Raji (cell line): ENCODE results near the gene CD200.

Experiments used
- POLR2A ChIP-seq: IDR thresholded peaks from 2 replicates; pipeline ENCODE4 v1.6.1; 2011; ENCODE audit warnings: low read depth, low read length, control low read depth; ENCODE audit not compliant: insufficient read depth

CD200 gene

GRCh38 chr3:112371569-112371968, 38.6 kb downstream of the CD200 start:
- no peak for TF ChIP-seq POLR2A

DNA sequence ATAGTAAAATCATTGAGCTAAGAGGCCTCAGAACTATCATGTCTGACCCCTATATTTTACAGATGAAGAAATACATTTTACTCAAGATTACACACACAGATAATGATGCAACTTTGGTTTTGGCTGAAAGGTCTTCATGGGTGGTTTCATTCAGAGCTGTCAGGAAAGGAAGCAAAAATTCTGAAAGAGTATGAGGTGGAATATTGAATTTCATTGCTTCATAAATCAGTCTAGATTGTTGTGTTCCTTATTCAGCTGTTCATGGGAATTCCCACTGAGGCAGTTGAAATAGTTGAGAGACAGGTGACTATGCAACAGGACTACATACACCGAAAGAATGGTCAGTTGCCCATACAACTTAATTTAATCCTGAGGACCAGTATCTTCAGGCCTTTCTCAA, 39.4 kb downstream of the CD200 start:
- no peak for TF ChIP-seq POLR2A

DNA sequence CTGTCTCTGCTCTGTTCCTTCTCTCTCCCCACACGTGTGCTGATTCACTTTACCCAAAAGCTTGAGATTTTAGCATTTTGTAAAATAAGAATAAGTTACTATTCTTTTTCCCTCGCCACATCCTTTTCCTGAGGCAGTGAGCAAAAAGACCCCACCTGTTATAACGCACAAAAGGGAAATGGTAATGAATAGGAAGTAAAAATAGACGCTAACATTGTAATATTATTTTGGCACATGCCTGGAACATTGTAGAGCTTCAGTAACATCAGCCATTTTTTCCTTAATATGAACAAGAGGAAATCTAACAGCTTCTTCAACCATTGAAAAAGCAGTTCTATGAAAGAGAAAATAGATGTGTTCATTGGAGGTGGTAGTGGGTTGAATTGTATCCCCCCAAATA, 40.5 kb downstream of the CD200 start:
- no peak for TF ChIP-seq POLR2A

DNA sequence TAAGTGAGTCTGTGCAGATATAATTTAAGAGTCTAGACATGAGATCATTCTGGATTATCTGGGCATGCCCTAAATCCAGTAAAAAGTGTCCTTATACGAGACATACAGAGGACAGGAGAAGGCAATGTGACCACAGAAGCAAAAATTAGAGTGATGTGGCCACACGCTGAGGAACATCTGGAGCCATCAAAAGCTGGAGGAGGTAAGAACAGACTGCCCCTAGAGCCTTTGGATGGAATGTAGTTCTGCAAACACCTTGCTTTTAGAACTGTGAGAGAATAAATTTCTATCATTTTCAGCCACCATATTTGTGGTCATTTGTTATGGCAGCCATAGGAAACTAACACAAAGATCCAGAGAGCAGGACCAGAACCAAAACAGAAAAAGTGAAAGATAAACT, 41.0 kb downstream of the CD200 start:
- TF ChIP-seq POLR2A: no peak

GRCh38 chr3:112374333-112374734, 41.4 kb downstream of the CD200 start:
- TF ChIP-seq POLR2A: no peak

DNA sequence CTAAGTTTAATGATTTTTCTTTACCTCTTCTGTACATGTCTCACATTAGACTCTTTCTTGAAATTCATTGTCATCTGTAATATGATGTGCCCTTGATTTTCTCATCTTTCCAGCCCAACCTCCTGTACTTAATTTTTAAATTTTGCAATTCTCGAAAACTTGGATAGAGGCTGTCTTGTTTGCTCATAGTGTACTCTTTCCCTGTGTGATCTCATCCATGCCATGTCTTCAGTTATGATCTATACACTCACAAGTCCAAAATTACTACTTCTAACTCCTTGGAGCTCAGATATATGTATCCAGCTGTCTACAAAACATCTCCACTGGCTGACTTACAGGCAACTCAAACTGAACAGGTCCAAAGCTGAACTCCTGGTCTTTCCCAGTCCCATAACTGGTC, 42.2 kb downstream of the CD200 start:
- no peak for TF ChIP-seq POLR2A

GRCh38 chr3:112376241-112376911, 43.4 kb downstream of the CD200 start:
- no peak for TF ChIP-seq POLR2A

DNA sequence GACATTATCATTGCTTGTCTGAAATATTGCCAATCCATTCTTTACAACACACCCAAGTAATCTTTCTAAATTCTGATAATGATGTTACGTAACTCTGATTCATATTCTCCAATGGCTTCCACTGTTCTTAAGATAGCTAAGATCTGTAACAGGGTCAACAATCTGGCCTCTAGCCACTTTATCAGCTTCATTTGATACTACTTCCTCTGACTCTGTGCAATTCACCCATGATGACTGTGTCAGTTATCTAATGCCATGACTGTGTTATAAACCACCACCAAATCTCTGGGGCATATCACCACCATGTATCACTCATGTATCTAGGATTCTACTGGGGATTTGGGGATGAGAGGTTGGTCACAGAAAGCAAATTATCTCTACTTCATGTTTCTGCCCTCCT, 44.0 kb downstream of the CD200 start:
- TF ChIP-seq POLR2A: no peak

- TF ChIP-seq POLR2A: no peak
Observed at GRCh38 chr3:112377568-112378071, 44.7 kb downstream of the CD200 start.

DNA sequence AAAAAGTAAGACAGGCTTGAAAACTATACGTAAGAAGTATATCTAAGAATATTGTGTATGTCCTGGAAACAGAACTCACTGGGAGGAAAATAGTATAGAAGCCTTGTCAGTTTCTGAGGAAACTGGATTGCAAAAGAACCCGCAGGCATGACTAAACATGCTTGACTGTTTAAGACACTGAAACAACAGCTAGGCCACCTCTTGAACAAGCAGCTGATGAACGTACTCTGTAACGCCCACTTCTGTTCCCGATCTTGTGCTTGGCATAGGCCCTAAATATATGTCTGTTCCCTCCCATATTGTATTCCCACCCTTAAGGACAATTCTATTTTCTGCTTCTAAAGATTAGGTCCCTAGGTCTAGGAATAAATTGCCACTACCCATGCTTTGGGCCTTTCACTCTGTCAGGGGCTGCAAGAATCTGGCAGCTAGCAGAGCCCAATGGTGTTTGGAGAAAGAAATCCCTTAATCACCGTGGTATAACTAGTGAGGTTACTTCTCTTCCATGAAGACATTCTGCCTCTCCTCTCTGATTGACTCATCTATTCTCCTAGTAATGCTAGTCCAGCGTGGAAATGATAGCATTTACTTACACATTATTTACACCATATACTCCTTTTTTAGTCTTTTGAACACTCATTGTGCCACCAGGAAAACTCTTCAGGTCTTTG, 46.2 kb downstream of the CD200 start:
- TF ChIP-seq POLR2A: no peak

DNA sequence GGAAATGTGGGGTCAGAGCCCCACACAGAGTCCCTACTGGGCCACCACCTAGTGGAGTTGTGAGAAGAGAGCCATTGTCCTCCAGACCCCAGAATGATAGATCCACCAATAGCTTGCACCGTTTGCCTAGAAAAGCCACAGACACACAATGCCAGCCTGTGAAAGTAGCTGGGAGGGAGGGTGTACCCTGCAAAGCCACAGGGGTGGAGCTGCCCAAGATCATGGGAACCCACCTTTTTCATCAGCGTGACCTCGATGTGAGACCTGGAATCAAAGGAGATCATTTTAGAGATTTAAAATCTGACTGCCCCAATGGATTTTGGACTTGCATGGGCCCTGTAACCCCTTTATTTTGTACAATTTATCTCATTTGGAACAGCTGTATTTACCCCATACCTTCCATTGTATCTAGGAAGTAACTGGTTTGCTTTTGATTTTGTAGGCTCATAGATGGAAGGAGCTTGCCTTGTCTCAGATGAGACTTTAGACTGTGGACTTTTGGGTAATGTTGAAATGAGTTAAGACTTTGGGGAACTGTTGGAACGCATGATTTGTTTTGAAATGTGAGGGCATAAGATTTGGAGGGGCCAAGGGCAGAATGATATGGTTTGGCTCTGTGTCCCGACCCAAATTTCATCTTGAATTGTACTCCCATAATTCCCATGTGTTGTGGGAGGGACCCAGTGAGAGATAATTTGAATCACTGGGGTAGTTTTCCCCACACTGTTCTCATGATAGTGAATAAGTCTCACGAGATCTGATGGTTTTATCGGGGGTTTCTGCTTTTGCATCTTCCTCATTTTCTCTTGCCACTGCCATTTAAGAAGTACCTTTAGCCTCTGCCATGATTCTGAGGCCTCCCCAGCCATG, 49.0 kb downstream of the CD200 start:
- TF ChIP-seq POLR2A: no peak

DNA sequence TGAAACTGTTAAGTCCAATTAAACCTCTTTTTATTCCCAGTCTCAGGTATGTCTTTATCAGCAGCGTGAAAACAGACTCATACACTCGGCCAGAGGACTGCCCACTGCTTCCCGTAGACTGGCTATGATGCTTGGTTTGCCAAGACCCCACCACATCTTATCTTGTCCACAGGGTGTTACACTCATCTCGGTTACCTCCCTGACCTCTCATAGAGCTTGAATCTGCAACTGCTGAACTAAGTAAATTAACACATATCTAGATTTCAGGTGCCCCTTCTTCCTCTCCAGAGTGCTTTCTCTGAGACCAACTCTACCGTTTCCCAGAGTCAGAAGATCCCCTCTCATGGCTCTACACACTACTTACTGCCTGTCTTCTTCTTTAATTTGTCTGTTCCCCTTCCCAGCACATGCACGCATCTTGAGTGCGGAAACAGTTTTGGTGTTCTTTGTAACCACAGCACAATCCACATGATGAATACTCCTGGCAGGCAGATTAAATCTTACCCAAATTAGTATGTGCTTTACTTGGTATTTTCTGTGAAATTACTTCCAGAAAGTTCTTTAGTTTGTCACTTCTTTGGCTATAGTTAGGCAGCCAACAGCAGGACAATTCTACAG, 49.7 kb downstream of the CD200 start:
- TF ChIP-seq POLR2A: no peak

- no peak for TF ChIP-seq POLR2A
Observed at GRCh38 chr3:112384769-112385168, 51.8 kb downstream of the CD200 start.

- TF ChIP-seq POLR2A: no peak
Observed at GRCh38 chr3:112388972-112389371, 56.0 kb downstream of the CD200 start.

- TF ChIP-seq POLR2A: no peak
Observed at GRCh38 chr3:112389961-112390360, 57.0 kb downstream of the CD200 start.

- no peak for TF ChIP-seq POLR2A
Observed at GRCh38 chr3:112390783-112391641, 58.1 kb downstream of the CD200 start.
